ENCODE results near the gene MMP25. TPM values are rescaled to one million over a fixed set of nuclear protein-coding genes. Genes with fewer than 3 reads are reported as not detected.
A peak's percentile ranks its signal among the peaks of the same experiment; 100 is the strongest.
"Not testable (repeated sequence)": the region's sequence is repeated elsewhere in the genome, so short reads cannot be mapped to it uniquely, and the experiment has no call there.

The MMP25 gene
- total and polyA plus RNA-seq, 2 donors from 2014 or later = 0.65 to 1.7 TPM

DNA sequence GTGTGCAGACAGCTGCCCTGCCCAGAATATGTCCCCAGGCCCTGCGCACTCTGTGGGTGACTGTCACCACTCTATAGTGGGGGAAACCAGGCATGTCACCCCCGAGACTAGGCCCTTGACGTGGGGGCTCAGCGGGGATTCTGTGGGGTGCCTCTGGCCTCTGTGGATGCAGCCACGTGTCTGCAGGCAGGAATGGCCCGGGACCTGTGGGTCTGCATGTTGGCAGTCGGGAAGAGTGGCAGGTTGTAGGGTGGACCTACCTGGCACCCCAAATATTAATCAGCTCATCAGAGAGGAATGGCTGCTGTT, 20.0 kb downstream of the MMP25 start:
- Histone ChIP-seq H3K4me1 (ENCODE audit: control insufficient read depth in 2 of 3, insufficient read depth in 2 of 3, low read depth in 1 of 3, low read length in 3 of 3) (peaks cover 0 to 18% (median 9%) of the 10 kb centered on the region in 3 donors), H3K36me3 (ENCODE audit: control insufficient read depth in 2 of 3, insufficient read depth in 3 of 3, low read length in 3 of 3) (no peaks in the 10 kb centered on the region), H3K27ac (ENCODE audit: low read depth in 2 of 2, low read length in 2 of 2) (peak overlapping the region; percentile 81), H3K9ac (ENCODE audit: low read length in 3 of 3) (peak overlapping the region in 2 of 3 donors; percentile 80 to 91), H3K9me3 (ENCODE audit: control insufficient read depth in 2 of 3, insufficient read depth in 1 of 3, low read length in 3 of 3) (no peaks in the 10 kb centered on the region), H3K27me3 (ENCODE audit: control insufficient read depth, insufficient read depth, low read length) (no peaks in the 10 kb centered on the region), H3K4me3 (ENCODE audit: low read length in 3 of 3) (peak overlapping the region in 2 of 3 donors; percentile 52 to 64)
- TF ChIP-seq CTCF (IDR thresholded peaks at IDR 0.05; ENCODE audit: borderline replicate concordance, extremely low read depth, insufficient read depth) = no peak
- intact Hi-C loops (cut with DNase I) = loop anchor here (10.0 kb wide), 1 partner anchor 48 kb away; the partner anchor contains the start of gene ZNF205
- peak in 1 of 5 donors; percentile 71 for DNase-seq
- FAIRE-seq = no peak

DNA sequence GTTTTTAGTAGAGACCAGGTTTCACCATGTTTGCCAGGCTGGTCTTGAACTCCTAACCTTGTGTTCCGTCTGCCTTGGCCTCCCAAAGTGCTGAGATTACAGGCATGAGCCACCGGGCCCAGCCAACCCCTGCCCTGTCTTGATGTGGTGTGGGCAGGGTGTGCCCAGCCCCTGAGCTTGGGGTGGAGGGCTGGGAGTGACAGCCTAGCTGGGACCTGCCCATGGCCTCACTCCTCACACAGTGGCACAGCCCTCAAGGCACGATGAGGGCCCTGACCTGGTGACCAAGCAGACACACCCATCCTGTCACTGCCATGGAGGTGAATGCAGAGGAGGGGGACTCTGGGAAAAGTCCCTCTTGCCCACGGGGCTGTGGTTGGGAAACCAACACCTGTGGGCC, 22.1 kb downstream of the MMP25 start:
- H3K9ac ChIP-seq (ENCODE audit: low read length in 3 of 3) = no peak overlapping the region

GRCh38 chr16:3069146-3069545, 22.8 kb downstream of the MMP25 start:
- not testable (repeated sequence) for H3K4me3 ChIP-seq (ENCODE audit: low read length in 3 of 3); H3K9ac ChIP-seq (ENCODE audit: low read length in 3 of 3); H3K36me3 ChIP-seq (ENCODE audit: control insufficient read depth in 2 of 3, insufficient read depth in 3 of 3, low read length in 3 of 3); FAIRE-seq; H3K27me3 ChIP-seq (ENCODE audit: control insufficient read depth, insufficient read depth, low read length); H3K9me3 ChIP-seq (ENCODE audit: control insufficient read depth in 2 of 3, insufficient read depth in 1 of 3, low read length in 3 of 3); H3K27ac ChIP-seq (ENCODE audit: low read depth in 2 of 2, low read length in 2 of 2)
- DNase-seq = peak in 1 of 5 donors; percentile 69
- intact Hi-C loops (cut with DNase I) = loop anchor here (10.0 kb wide), 1 partner anchor 46 kb away; the partner anchor contains the start of gene ZNF205
- peaks cover 0 to 24% (median 9%) of the 10 kb centered on the region in 3 donors for H3K4me1 ChIP-seq (ENCODE audit: control insufficient read depth in 2 of 3, insufficient read depth in 2 of 3, low read depth in 1 of 3, low read length in 3 of 3)

More for the DNA sequence above, 22.1 kb downstream of the MMP25 start:
- Histone ChIP-seq H3K27ac (ENCODE audit: low read depth in 2 of 2, low read length in 2 of 2) (no peak overlapping the region), H3K36me3 (ENCODE audit: control insufficient read depth in 2 of 3, insufficient read depth in 3 of 3, low read length in 3 of 3) (no peaks in the 10 kb centered on the region), H3K9me3 (ENCODE audit: control insufficient read depth in 2 of 3, insufficient read depth in 1 of 3, low read length in 3 of 3) (no peaks in the 10 kb centered on the region), H3K4me3 (ENCODE audit: low read length in 3 of 3) (no peak overlapping the region), H3K4me1 (ENCODE audit: control insufficient read depth in 2 of 3, insufficient read depth in 2 of 3, low read depth in 1 of 3, low read length in 3 of 3) (peaks cover 0 to 18% (median 9%) of the 10 kb centered on the region in 3 donors), H3K27me3 (ENCODE audit: control insufficient read depth, insufficient read depth, low read length) (no peaks in the 10 kb centered on the region)
- peak in 1 of 5 donors; percentile 66 for DNase-seq
- no peak for TF ChIP-seq CTCF (IDR thresholded peaks at IDR 0.05; ENCODE audit: borderline replicate concordance, extremely low read depth, insufficient read depth)
- FAIRE-seq = no peak
- intact Hi-C loops (cut with DNase I) = loop anchor here (10.0 kb wide), 1 partner anchor 46 kb away; the partner anchor contains the start of gene ZNF205

DNA sequence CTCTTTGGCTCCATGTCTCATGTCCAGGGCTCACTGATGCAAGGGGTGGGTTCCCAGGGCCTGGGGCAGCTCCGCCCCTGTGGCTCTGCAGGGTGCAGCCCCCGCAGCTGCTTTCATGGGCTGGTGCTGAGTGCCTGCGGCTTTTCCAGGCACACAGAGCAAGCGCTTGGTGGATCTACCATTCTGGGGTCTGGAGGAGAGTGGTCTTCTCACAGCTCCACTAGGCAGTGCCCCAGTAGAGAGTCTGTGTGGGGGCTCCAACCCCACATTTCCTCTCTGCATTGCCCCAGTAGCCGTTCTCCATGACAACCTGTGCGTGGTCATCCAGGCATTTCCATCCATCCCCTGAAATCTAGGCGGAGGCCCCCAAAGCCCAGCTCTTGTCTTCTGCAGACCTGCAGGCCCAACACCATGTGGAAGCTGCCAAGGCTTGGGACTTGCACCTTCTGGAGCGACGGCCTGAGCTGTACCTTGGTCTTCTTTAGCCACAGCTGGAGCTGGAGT, 24.3 kb downstream of the MMP25 start:
- intact Hi-C loops (cut with DNase I) = no loop called here
- H3K4me3 ChIP-seq (ENCODE audit: low read length in 3 of 3) = no peak overlapping the region
- no peaks in the 10 kb centered on the region for H3K27me3 ChIP-seq (ENCODE audit: control insufficient read depth, insufficient read depth, low read length)
- no peaks in the 10 kb centered on the region for H3K36me3 ChIP-seq (ENCODE audit: control insufficient read depth in 2 of 3, insufficient read depth in 3 of 3, low read length in 3 of 3)
- DNase-seq (peak in 1 of 5 donors; percentile 43), FAIRE-seq (no peak)
- H3K9me3 ChIP-seq (ENCODE audit: control insufficient read depth in 2 of 3, insufficient read depth in 1 of 3, low read length in 3 of 3) = no peaks in the 10 kb centered on the region
- peaks cover 0 to 15% (median 0%) of the 10 kb centered on the region in 3 donors for H3K4me1 ChIP-seq (ENCODE audit: control insufficient read depth in 2 of 3, insufficient read depth in 2 of 3, low read depth in 1 of 3, low read length in 3 of 3)
- no peak overlapping the region for H3K9ac ChIP-seq (ENCODE audit: low read length in 3 of 3)
- no peak for TF ChIP-seq CTCF (IDR thresholded peaks at IDR 0.05; ENCODE audit: borderline replicate concordance, extremely low read depth, insufficient read depth)
- H3K27ac ChIP-seq (ENCODE audit: low read depth in 2 of 2, low read length in 2 of 2) = no peak overlapping the region
